Limb (tissue), 2 donors: Measurements from ENCODE around the gene F10.

Experiments used
- DNase-seq, 2 donors: peaks; one replicate each; pipeline ENCODE4 v3.0.0-alpha.2; 2016; ENCODE audit errors: extremely low spot score in 2 of 2

Gene F10

GRCh38 chr13:113086031-113086750 lies 36.4 kb upstream of the F10 start:
- no peak for DNase-seq

DNA sequence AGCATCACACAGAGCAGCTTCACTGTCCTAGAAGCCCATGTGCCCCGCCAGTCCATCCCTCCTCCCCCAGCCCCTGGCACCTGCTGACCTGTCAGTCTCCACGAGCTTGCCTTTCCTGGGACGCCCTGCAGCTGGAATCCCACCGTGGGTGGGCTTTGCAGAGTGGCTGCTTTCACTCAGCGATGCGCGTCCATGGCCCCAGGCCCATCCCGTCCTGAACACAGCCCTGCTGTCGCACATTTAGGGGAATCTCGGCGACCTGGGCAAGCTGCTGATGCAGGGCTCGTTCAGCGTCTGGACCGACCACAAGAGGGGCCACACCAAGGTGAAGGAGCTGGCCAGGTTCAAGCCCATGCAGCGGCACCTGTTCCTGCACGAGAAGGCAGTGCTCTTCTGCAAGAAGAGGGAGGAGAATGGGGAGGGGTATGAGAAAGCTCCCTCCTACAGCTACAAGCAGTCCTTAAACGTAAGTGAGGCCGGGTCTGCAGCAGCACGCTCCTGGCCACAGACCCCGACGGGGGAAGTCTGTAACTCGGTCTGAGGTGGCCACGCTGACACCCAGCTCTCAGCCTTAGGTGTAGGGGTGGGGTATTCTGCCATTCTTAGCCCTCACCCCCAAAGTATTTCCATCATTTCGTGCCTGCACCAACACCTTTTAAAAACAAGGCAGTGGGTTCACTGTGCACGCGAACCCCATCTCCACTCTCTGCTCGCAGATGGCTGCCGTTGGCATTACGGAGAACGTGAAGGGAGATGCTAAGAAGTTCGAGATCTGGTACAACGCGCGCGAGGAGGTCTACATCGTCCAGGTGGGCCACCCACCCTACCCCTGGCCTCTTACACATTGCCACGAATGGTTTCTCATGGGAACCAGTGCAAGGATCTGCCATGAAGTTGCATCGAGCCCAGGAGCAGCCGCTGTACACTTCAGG lies 35.3 kb upstream of the F10 start:
- DNase-seq, result no peak

DNA sequence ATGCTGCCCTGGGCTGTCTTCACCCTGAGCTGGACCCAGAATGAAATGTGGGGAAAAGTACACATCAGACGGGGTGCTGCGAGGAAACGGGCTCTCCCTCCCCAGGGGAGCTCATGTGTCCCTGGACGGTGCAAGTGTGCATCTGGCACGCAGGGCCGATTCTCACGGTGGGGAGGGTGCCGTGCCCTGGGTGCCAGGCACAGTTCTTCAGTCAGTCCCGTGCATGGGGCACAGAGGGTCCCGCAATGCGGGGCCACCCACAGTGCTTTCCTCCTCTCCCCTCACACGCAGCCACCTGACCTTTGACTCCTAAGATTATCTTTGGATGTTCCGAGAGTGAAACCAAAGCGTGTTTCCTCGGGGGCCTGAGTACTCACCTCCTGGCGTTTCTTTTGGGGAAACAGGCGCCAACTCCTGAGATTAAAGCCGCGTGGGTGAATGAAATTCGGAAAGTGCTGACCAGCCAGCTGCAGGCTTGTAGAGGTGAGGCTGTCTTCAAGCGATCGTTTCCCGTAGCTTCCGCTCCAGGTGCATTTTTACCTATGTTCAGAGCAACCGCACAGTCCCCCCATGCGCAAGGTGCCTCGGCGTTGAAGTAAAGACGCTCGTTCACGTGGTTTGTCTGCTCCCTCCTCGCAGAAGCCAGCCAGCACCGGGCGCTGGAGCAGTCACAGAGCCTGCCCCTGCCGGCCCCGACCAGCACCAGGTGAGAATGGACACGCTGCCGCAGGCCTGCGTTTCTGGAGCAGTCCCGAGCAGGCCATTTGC lies 34.5 kb upstream of the F10 start:
- no peak for DNase-seq

GRCh38 chr13:113088691-113089020 lies 33.9 kb upstream of the F10 start:
- DNase-seq, result no peak

DNA sequence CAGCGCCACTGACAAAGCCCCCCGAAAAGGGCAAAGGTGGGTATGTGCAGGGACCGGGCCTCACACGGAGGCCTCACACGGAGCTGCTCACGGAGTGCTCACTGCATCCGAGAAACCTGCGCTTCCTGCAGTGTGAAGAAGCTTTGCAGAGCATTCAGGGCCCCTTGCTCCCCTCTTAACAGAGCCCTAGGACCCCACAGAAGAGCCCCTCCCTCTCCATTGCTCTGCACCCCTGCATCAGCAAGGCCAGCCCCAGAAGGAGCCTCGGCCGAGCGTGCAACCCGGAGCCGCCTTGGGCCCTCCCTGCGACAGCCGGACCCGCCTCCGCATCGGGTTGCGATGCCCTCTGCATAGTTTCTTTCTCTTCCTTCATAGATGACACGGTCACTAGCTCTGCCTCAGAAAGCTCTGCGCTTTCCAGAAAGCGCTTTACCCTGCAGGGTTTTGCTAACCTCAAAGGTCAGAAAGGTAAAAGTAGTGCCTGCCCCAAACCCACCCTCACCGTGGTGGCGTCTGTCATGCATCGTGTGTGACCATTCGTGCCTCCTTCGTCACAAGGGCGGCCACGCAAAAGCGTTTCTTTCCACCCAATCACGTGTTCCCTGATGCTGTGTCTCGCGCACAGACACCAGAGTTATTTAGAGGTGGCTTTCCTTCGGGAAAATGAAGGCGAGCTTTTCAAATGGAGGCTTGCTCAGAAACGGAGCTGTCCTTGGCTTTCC lies 32.7 kb upstream of the F10 start:
- no peak for DNase-seq

DNA sequence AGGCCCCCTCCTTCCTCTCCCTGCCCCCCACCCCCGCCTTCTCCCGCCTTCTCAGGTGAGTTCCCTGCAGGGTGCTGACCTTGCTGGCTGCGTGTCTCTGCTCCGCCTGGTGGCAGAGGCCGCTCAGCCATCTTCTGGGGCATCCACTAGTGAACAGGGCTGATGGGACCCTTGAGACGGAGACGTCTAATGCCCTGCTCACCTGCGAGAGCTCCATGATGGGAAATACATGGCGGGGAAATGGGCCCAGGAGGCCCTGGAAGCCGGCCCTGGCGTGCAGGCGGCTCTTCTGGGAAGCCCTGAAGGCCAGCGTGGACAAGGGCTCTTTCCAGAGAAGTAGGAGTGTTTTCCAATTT lies 32.2 kb upstream of the F10 start:
- no peak for DNase-seq

DNA sequence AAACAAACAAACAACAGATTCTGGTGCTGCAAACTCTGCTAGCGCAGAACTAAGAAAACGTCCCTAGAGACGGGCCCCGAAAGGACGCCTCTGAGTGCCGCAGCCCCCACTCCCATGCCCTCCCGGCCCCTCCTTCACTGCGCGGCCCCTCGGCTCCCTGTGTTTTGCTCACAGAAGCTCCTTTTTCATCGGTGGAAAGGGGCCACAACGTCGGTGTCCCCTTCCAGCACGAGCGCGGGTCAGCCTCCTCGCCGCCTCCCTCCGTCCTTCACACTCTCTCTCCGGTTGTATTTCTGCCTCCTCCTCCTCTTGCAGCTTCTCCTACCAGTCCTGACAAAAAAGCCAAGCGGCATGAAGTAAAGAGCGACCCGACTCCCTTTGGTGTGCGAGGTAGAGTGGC lies 31.8 kb upstream of the F10 start:
- DNase-seq, result no peak

- DNase-seq, result no peak
These were observed 31.3 kb upstream of the F10 start for GRCh38 chr13:113091211-113091771.

DNA sequence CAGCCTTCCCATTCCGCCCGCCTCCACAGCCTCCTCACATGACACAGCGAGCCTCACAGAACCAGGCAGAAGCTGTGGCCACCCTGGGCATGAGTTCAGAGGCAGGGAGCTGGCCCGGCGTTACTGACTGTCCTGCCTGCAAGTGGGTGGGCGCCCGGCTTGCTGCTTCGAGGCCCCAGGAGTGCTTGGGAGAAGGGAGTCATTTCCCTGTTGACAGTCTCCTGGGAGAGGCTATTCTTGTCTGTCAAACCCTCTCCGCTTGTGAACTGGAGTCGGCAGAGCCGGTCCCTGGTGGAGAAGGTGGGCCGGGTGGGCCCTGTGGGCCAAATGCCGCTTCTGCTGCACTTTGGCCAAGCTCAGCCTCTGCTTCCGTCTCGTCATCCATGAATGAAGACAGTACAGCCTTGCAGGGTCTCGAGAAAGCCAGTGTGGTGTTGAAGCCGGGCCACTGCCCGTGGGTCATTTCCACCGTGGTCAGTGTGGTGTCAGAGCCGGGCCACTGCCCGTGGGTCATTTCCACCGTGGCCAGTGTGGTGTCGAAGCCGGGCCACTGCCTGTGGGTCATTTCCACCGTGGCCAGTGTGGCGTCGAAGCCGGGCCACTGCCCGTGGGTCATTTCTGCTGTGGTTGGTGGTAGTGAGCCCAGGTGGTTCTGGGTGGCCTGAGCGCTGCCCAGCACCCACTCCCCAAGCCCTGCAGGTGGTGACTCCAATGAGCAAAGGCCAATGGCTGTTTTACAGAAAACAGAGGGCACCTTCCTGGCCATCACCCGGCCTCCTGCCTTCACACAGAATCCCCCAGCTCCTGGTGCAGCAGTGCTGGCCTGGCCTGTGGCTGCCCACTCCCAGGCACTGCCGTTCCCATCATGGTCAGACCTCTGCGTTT lies 30.5 kb upstream of the F10 start:
- no peak for DNase-seq

DNA sequence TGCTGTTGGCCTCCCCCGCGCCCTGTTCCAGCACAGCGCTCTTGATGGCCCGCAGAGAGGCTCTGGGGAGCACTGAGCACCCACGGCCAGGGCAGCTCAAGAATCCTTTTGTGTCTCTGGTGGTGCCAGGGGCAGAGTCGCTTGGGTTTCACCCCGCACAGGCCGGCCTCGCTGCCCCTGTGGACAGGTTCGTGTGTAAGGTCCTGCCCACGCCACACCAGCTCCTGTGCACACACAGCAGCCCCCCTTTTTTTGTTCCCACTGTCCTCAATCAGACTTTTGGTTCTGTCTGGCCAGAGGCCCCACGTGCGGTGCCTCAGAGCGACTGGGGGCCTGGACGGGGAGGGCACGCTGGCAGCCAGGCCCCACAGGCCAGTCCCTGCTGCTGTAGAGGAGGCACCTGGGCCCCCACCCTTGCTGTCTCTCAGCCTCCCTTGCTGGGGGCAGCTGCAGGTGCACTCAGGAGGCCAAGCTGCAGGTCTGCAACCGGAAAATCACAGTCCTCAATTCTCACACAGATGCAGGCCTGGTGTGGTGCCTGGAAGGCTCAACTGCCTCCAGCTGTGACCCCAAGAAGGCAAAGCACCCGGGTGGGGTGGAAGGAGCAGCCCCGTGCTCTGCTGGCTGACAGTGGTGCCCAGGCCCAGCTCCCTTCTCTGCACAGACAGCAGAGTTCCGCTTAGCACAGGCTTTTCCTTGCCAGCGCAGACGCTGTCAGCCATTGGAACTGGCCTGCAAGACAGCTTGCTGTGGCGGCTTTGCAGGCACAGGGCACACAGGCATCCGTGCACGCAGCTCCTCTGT lies 29.6 kb upstream of the F10 start:
- DNase-seq, result no peak

- no peak for DNase-seq
These were observed 28.8 kb upstream of the F10 start for GRCh38 chr13:113093580-113094409.

DNA sequence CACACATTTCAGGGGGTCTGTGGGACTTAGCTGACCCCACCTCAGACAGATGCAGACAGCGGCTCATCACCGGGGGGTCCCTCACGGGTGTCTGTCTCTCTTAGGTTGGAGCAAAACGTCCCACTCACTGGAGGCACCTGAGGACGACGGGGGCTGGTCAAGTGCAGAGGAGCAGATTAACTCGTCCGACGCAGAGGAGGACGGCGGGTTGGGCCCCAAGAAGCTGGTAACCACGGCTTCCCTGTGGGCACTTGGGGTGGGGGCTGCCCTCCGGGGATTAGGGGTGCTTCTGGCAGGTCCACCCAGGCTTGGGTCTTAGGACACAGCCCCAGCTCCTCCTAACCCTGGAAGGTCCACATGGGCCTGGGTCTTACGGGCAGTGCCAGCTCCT lies 28.2 kb upstream of the F10 start:
- DNase-seq, result no peak

DNA sequence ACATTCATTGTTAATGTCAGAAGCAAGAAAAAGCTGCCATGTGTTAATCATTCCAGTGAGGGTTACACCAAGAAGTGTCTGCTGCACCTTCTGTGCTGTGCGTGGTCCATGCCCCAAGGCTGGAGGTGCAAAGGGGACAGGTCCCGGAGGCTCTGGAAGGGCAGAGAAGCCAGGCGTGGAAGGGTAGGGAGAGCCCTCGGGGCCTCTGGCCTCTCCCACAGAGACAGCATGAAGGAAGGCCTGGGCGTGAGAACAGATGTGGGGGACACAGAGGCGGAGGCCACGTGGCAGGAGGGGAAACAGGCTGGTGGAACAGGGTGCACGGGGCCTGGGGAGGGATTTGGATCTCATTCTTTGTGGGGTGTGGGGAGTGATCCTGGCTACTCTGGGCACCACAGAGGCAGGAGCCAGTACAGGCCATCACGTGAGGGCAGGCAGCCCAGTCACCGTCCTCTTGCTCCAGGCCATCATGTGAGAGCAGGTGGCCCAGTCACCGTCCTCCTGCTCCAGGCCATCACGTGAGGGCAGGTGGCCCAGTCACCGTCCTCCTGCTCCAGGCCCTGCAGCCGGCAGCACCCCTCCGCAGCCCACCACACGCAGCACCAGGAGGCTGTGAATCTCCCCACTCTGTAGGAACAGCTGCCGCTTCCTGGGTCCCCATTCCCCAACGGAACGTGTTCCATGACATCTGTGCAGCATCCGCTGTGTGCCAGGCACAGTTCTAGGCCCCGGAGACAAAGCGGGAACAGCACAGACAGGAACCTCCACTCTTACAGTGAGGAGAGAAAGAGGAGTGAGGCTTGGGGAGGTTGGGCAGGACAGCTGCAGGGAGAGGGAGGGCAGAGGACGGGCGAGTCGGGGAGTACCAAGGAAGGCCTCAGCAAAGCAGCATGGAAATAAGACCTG lies 27.2 kb upstream of the F10 start:
- no peak for DNase-seq

- DNase-seq, result no peak
These were observed 26.4 kb upstream of the F10 start for GRCh38 chr13:113096052-113096744.

DNA sequence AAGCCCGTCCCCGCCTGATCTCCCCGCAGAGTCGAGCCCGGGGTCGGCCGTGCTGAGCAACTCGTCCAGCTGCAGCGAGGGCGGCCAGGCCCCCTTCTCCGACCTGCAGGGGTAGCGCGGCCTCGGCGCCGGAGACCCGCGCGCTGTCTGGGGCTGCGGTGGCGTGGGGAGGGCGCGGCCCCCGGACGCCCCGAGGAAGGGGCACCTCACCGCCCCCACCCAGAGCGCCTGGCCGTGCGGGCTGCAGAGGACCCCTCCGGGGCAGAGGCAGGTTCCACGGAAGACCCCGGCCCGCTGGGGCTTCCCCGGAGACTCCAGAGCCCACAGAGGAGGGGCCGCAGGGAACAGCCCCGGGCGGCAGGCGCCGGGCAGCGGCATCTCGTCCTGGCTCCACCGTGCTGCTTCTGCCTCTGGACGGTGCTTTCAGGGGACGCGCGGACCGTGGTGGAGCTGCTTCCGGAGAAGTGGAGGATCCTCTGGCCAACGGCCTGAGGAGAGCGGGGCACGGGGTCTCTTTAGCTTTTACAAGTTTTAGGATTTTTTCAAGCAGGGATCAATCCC lies 25.8 kb upstream of the F10 start:
- DNase-seq, result no peak

DNA sequence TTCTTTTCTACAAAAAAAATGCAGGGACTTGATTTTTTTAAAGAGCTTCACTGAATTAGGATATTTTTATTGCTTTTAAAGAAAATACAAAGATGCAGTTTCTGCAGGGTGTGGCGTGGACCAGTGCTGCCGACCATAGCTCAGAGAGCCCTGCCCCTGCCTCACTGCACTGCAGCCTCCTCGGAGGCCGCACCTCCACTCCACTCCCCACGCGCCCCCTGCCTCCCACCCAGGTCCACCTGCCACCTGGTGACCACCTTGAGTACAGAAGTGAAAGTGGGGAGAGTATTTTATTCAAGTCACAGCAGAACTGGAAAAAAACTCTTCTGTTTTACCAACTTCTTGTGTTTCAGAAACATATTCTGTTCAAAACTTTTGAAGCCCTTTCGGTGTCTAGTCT lies 24.9 kb upstream of the F10 start:
- DNase-seq, result no peak
